ENCODE measurements around the gene TXLNB.

DNA sequence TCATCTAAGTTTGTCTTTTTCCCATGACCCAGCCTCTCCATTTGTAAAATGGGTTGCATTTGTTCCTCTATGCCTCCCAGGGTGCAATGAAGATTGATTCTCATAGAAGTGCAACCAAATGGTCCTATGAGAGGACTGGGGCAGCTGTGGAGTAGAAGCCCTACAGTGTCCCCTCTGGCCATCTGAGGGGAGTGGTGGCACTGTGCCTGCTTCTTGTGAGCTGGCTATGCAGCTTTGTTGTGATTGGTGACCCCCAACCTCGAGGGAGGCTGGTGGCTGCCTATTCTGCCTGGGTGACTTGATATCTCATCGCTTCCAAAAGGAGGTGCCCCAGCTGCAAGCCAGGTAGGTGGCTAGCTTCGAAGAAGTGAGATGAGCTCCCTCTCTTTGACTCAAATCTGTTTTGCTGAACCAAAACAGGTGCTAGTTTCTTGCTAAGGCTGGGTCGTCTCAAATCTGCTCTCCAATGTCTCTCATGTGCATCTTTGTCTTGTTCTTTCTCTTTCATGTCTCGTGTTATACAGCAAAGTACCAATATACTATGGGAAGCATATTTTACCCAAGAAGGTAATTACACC is 33.9 kb downstream of the TXLNB start:
- no peak for TF ChIP-seq CTCF (conservative IDR thresholded peaks at IDR 0.05; ENCODE audit: low read depth, low read length)
- no peak for TF ChIP-seq FOS (IDR thresholded peaks at IDR 0.05; ENCODE audit: low read depth, low read length)
- TF ChIP-seq ELK1 (IDR thresholded peaks at IDR 0.05; ENCODE audit: borderline replicate concordance, low read depth, low read length) = no peak
- no peak for TF ChIP-seq POLR2A (IDR thresholded peaks at IDR 0.05; ENCODE audit: low read depth, low read length)
- TF ChIP-seq MAZ (IDR thresholded peaks at IDR 0.05; ENCODE audit: borderline replicate concordance, low read depth, low read length) = no peak
